Cardiac muscle cell (in vitro differentiated cells and primary cell): Measurements from ENCODE around the gene SPG7. TPM values are rescaled to one million over a fixed set of nuclear protein-coding genes. Genes with fewer than 3 reads are reported as not detected.
"Not testable (repeated sequence)": the region's sequence is repeated elsewhere in the genome, so short reads cannot be mapped to it uniquely, and the experiment has no call there.

Experiments used
- DNase-seq, 2 donors: peaks; one replicate each; pipeline versions ENCODE4 v3.0.0 to v3.0.0-alpha.2; 2010 to 2017; ENCODE audit warnings: low read depth in 1 of 2, low spot score in 1 of 2
- H3K27ac ChIP-seq: fragments of 200-600 bp; sonication (generic); 2 replicates; pipeline ENCODE4 v1.5.1; 2016
- H3K27me3 ChIP-seq: fragments of 200-600 bp; sonication (generic); 2 replicates; pipeline ENCODE4 v1.6.0; 2016; ENCODE audit warnings: control low read depth
- H3K36me3 ChIP-seq: fragments of 200-600 bp; sonication (generic); 2 replicates; pipeline ENCODE4 v1.5.1; 2016; ENCODE audit warnings: control low read depth
- H3K4me1 ChIP-seq: fragments of 200-600 bp; sonication (generic); 2 replicates; pipeline ENCODE4 v1.8.1; 2017; ENCODE audit warnings: low read depth, mild to moderate bottlenecking, mixed run types
- H3K4me3 ChIP-seq: fragments of 200-600 bp; sonication (generic); 2 replicates; pipeline ENCODE4 v1.5.1; 2016; ENCODE audit warnings: mild to moderate bottlenecking
- H3K9me3 ChIP-seq: fragments of 200-600 bp; sonication (generic); 2 replicates; pipeline ENCODE4 v1.5.1; 2017; ENCODE audit warnings: low read depth, mild to moderate bottlenecking, control low read depth
- polyA plus RNA-seq: library from polyadenylated mRNA; unstranded; fragments of >200 nt; fragmentation: Nextera tagmentation; extraction: Ambion mirVana; gene quantifications from 2 replicates; pipeline ENCODE4 v1.2.1, GENCODE V29; 2016
- total RNA-seq: library from RNA; depleted of rRNA; stranded (reverse); fragments of >200 nt; gene quantifications from 2 replicates; pipeline ENCODE4 v1.2.3, GENCODE V29; 2016
- TF ChIP-seq, protein P1 (sequence below): IDR thresholded peaks from 2 replicates; pipeline ENCODE4 v1.5.1; 2012; ENCODE audit warnings: low read depth, mild to moderate bottlenecking, low read length

The SPG7 gene
- total RNA-seq, result 173 and 248 TPM in 2 replicates
- polyA plus RNA-seq, result 99.1 and 110 TPM in 2 replicates

DNA sequence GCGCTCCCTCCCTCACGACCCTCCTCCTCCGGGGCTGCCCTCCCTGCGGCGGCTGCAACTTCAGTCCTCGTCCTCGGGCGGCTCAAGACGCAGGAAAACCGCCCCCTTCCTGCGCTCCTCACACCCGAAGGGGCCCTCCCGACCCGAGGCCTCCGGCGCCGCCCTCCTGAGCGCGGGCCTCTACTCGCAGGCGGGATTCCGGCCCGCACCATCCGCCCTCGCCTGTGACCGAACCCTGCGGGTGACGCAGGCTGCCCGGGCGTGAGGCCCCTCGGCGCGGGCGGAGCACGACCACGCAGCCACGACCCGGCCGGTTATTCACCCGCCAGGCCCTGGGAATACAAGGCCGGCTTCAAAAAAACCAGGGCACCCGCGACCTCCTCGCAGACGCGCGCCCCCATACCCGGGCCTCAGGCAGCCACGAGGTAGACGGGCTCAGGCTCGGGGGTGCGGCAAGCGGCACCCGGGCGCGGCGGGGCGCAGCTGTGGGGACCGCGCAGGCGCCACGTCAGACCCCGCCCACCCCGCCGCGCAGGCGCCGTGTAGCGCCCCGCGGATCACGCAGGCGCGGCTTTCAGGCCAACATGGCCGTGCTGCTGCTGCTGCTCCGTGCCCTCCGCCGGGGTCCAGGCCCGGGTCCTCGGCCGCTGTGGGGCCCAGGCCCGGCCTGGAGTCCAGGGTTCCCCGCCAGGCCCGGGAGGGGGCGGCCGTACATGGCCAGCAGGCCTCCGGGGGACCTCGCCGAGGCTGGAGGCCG is at the start of gene SPG7:
Gene SPG7, plus strand, starts transcription at position 570 of the 757 bp plus-strand sequence. Its CDS starts 15 bp downstream, at position 585.
- peak; percentile 89 to 92 for DNase-seq
- Histone ChIP-seq H3K36me3 (peaks cover 18% of the 10 kb centered on the region), H3K27me3 (no peaks in the 10 kb centered on the region), H3K4me3 (peak within 1 kb of the TSS; percentile 95), H3K4me1 (no peaks in the 10 kb centered on the region), H3K9me3 (no peaks in the 10 kb centered on the region), H3K27ac (peak within 1 kb of the TSS; percentile 96)
- TF ChIP-seq, protein P1, sequence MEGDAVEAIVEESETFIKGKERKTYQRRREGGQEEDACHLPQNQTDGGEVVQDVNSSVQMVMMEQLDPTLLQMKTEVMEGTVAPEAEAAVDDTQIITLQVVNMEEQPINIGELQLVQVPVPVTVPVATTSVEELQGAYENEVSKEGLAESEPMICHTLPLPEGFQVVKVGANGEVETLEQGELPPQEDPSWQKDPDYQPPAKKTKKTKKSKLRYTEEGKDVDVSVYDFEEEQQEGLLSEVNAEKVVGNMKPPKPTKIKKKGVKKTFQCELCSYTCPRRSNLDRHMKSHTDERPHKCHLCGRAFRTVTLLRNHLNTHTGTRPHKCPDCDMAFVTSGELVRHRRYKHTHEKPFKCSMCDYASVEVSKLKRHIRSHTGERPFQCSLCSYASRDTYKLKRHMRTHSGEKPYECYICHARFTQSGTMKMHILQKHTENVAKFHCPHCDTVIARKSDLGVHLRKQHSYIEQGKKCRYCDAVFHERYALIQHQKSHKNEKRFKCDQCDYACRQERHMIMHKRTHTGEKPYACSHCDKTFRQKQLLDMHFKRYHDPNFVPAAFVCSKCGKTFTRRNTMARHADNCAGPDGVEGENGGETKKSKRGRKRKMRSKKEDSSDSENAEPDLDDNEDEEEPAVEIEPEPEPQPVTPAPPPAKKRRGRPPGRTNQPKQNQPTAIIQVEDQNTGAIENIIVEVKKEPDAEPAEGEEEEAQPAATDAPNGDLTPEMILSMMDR, result no peak

GRCh38 chr16:89458551-89458950 is 49.7 kb upstream of the SPG7 start:
- H3K27ac ChIP-seq, result no peak overlapping the region
- no peak for DNase-seq
- no peaks in the 10 kb centered on the region for H3K9me3 ChIP-seq
- H3K27me3 ChIP-seq, result no peaks in the 10 kb centered on the region
- H3K4me1 ChIP-seq, result no peaks in the 10 kb centered on the region
- no peak overlapping the region for H3K4me3 ChIP-seq
- TF ChIP-seq, protein P1, result no peak
- H3K36me3 ChIP-seq, result no peaks in the 10 kb centered on the region

- H3K36me3 ChIP-seq, result no peaks in the 10 kb centered on the region
- no peak overlapping the region for H3K4me3 ChIP-seq
- no peak for DNase-seq
- H3K27me3 ChIP-seq, result no peaks in the 10 kb centered on the region
- no peaks in the 10 kb centered on the region for H3K9me3 ChIP-seq
- H3K27ac ChIP-seq, result no peak overlapping the region
- no peaks in the 10 kb centered on the region for H3K4me1 ChIP-seq
- TF ChIP-seq, protein P1, result no peak
Observed at GRCh38 chr16:89458967-89459366, 49.2 kb upstream of the SPG7 start.

DNA sequence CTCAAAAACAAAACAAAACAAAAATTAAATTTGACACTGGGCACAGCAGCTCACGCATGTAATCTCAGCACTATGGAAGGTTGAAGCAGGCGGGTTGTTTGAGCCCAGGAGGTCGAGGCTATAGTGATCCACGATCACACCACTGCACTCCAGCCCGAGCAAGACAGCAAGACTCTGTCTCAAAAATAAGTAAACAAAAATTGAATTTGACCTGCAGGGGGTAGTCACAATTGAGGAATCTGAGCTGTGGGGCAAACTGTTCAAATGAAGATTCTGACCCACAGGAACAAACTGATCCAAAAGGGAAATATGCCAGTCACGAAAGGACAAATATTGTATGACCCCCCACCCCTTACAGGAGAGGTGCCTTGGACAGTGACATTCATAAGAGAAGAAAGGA is 47.6 kb upstream of the SPG7 start:
- no peaks in the 10 kb centered on the region for H3K9me3 ChIP-seq
- no peaks in the 10 kb centered on the region for H3K4me1 ChIP-seq
- H3K36me3 ChIP-seq, result no peaks in the 10 kb centered on the region
- no peak overlapping the region for H3K4me3 ChIP-seq
- no peak overlapping the region for H3K27ac ChIP-seq
- DNase-seq, result no peak
- H3K27me3 ChIP-seq, result no peaks in the 10 kb centered on the region
- TF ChIP-seq, protein P1, result no peak

DNA sequence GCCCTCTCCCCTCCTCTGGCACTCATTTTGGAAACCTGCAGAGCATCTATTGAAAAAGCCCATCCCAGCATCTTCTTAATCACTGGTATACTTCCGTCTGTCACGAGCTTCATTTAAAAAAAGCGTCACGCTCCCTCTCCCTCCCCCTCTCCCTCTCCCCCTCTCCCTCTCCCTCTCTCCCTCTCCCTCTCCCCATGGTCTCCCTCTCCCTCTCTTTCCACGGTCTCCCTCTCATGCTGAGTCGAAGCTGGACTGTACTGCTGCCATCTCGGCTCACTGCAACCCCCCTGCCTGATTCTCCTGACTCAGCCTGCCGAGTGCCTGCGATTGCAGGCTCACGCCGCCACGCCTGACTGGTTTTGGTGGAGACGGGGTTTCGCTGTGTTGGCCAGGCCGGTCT is 46.3 kb upstream of the SPG7 start:
- H3K4me1 ChIP-seq, H3K27me3 ChIP-seq, H3K4me3 ChIP-seq, DNase-seq, H3K27ac ChIP-seq, H3K36me3 ChIP-seq, H3K9me3 ChIP-seq: not testable (repeated sequence)

DNA sequence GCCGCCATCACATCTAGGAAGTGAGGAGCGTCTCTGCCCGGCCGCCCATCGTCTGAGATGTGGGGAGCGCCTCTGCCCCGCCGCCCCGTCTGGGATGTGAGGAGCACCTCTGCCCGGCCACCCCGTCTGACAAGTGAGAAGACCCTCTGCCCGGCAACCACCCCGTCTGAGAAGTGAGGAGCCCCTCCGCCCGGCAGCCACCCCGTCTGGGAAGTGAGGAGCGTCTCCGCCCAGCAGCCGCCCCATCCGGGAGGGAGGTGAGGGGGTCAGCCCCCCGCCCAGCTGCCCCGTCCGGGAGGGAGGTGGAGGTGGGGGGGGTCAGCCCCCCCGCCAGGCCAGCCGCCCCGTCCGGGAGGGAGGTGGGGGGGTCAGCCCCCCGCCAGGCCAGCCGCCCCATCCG is 45.6 kb upstream of the SPG7 start:
- H3K27ac ChIP-seq, DNase-seq, H3K27me3 ChIP-seq, H3K4me1 ChIP-seq, H3K36me3 ChIP-seq, H3K4me3 ChIP-seq, H3K9me3 ChIP-seq: not testable (repeated sequence)

DNA sequence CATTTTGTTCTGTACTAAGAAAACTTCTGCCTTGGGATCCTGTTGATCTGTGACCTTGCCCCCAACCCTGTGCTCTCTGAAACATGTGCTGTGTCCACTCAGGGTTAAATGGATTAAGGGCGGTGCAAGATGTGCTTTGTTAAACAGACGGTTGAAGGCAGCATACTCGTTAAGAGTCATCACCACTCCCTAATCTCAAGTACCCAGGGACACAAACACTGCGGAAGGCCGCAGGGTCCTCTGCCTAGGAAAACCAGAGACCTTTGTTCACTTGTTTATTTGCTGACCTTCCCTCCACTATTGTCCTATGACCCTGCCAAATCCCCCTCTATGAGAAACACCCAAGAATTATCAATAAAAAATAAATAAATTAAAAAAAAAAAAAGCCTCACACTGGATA is 44.9 kb upstream of the SPG7 start:
- H3K36me3 ChIP-seq, H3K27me3 ChIP-seq, DNase-seq, H3K27ac ChIP-seq, H3K4me1 ChIP-seq, H3K4me3 ChIP-seq, H3K9me3 ChIP-seq: not testable (repeated sequence)
